HEK293T (cell line): ENCODE results near the gene KLF9.

Experiments used
- CTCF ChIA-PET: fragments of 350-600 bp; formaldehyde crosslinking; extraction: SDS; loops from one replicate; lab custom pipeline; 2021; ENCODE audit warnings: antibody characterized with exemption, inconsistent platforms; lab: Yijun Ruan, JAX
- POLR2A ChIA-PET: fragments of 350-600 bp; formaldehyde crosslinking; extraction: SDS; loops from one replicate; lab custom pipeline; 2020; ENCODE audit warnings: antibody characterized with exemption, inconsistent platforms; lab: Yijun Ruan, JAX
- DNase-seq: peaks from one replicate; pipeline ENCODE4 v3.0.0; 2012; ENCODE audit warnings: mixed read lengths; ENCODE audit errors: extremely low spot score
- ARNT ChIP-seq: fragments of 450-650 bp; IDR thresholded peaks from 2 replicates; pipeline ENCODE4 v1.6.1; 2017; ENCODE audit warnings: mild to moderate bottlenecking
- BHLHE40 ChIP-seq: fragments of 450-650 bp; IDR thresholded peaks from 2 replicates; pipeline ENCODE4 v1.6.1; 2016; ENCODE audit warnings: mild to moderate bottlenecking, moderate library complexity, borderline replicate concordance
- CTBP1 ChIP-seq: fragments of 450-650 bp; IDR thresholded peaks from 2 replicates; pipeline ENCODE4 v1.6.1; 2016; ENCODE audit warnings: borderline replicate concordance
- ELF4 ChIP-seq: fragments of 450-650 bp; IDR thresholded peaks from 2 replicates; pipeline ENCODE4 v1.6.1; 2017; ENCODE audit warnings: antibody characterized with exemption
- FOXA1 ChIP-seq: fragments of 450-650 bp; IDR thresholded peaks from 2 replicates; pipeline ENCODE4 v1.6.1; 2016; ENCODE audit warnings: mild to moderate bottlenecking
- FOXK2 ChIP-seq: fragments of 450-650 bp; IDR thresholded peaks from 2 replicates; pipeline ENCODE4 v1.6.1; 2016; ENCODE audit warnings: mild to moderate bottlenecking
- FOXM1 ChIP-seq: fragments of 450-650 bp; IDR thresholded peaks from 2 replicates; pipeline ENCODE4 v1.6.1; 2017; ENCODE audit warnings: mild to moderate bottlenecking, borderline replicate concordance
- HDGF ChIP-seq: fragments of 450-650 bp; IDR thresholded peaks from 2 replicates; pipeline ENCODE4 v1.6.1; 2017; ENCODE audit warnings: antibody characterized with exemption, borderline replicate concordance
- L3MBTL2 ChIP-seq: fragments of 450-650 bp; conservative IDR thresholded peaks from 2 replicates; pipeline ENCODE4 v1.6.1; 2016; ENCODE audit warnings: mild to moderate bottlenecking
- LEF1 ChIP-seq: fragments of 450-650 bp; IDR thresholded peaks from 2 replicates; pipeline ENCODE4 v1.6.1; 2017; ENCODE audit warnings: mild to moderate bottlenecking, borderline replicate concordance
- NFRKB ChIP-seq: fragments of 450-650 bp; IDR thresholded peaks from 2 replicates; pipeline ENCODE4 v1.6.1; 2016; ENCODE audit warnings: mild to moderate bottlenecking, moderate library complexity
- PKNOX1 ChIP-seq: fragments of 450-650 bp; IDR thresholded peaks from 2 replicates; pipeline ENCODE4 v1.6.1; 2016
- SP1 ChIP-seq: fragments of 450-650 bp; IDR thresholded peaks from 2 replicates; pipeline ENCODE4 v1.6.1; 2017
- SUZ12 ChIP-seq: fragments of 450-650 bp; IDR thresholded peaks from 2 replicates; pipeline ENCODE4 v1.6.1; 2016; ENCODE audit warnings: mild to moderate bottlenecking
- TARDBP ChIP-seq: fragments of 450-650 bp; IDR thresholded peaks from 2 replicates; pipeline ENCODE4 v1.6.1; 2016
- ZNF384 ChIP-seq: fragments of 450-650 bp; IDR thresholded peaks from 2 replicates; pipeline ENCODE4 v1.6.1; 2016

The KLF9 gene

GRCh38 chr9:70420441-70421271, 6.2 kb upstream of the KLF9 start:
- POLR2A ChIA-PET, result interaction anchor here (0.8 to 4.9 kb wide), 12 partner anchors 8 to 181 kb away, joined by 3 to 74 read pairs (median 6); no protein-coding TSS in a partner anchor
- TF ChIP-seq ZNF384, result no peak
- TF ChIP-seq PKNOX1, result no peak
- peak; percentile 22; the same call in 1 of the 2 replicates for TF ChIP-seq L3MBTL2
- TF ChIP-seq BHLHE40, result no peak
- CTCF ChIA-PET, result interaction anchor here (1.5 kb wide), 1 partner anchor 64 kb away, joined by 4 read pairs; no protein-coding TSS in a partner anchor
- peak; percentile 65 for DNase-seq

- DNase-seq, result peak; percentile 69
- CTCF ChIA-PET, result interaction anchor here (1.1 kb wide), 1 partner anchor 64 kb away, joined by 4 read pairs; no protein-coding TSS in a partner anchor
- POLR2A ChIA-PET, result interaction anchor here (0.9 to 4.9 kb wide), 18 partner anchors 8 to 185 kb away, joined by 3 to 74 read pairs (median 4); no protein-coding TSS in a partner anchor
- TF ChIP-seq ELF4, result no peak
- no peak for TF ChIP-seq FOXK2
- TF ChIP-seq L3MBTL2, result 0 out of 2 replicates have a peak, but pooled peaks have one; percentile 44
Measured at GRCh38 chr9:70419556-70420440, 5.3 kb upstream of the KLF9 start.

GRCh38 chr9:70418822-70419555, 4.5 kb upstream of the KLF9 start:
- peak; percentile 98 for TF ChIP-seq PKNOX1
- no peak for TF ChIP-seq HDGF
- DNase-seq, result peak; percentile 70
- ChIA-PET CTCF (interaction anchor here (1.1 kb wide), 2 partner anchors 11 to 65 kb away, joined by 3 to 4 read pairs; no protein-coding TSS in a partner anchor), POLR2A (interaction anchor here (0.8 to 4.9 kb wide), 24 partner anchors 8 to 186 kb away, joined by 3 to 74 read pairs (median 4); no protein-coding TSS in a partner anchor)

- DNase-seq, result no peak
- ChIA-PET POLR2A (interaction anchor here (1.3 kb wide), 1 partner anchor 10 kb away, joined by 3 read pairs; no protein-coding TSS in a partner anchor), CTCF (interaction anchor here (1.4 kb wide), 1 partner anchor 69 kb away, joined by 4 read pairs; no protein-coding TSS in a partner anchor)
- no peak for TF ChIP-seq ARNT
- TF ChIP-seq PKNOX1, result no peak
- TF ChIP-seq SP1, result no peak
- no peak for TF ChIP-seq L3MBTL2
- no peak for TF ChIP-seq BHLHE40
- TF ChIP-seq ZNF384, result no peak
- TF ChIP-seq TARDBP, result no peak
- no peak for TF ChIP-seq CTBP1
- TF ChIP-seq HDGF, result no peak
- TF ChIP-seq SUZ12, result no peak
- no peak for TF ChIP-seq LEF1
- no peak for TF ChIP-seq NFRKB
- TF ChIP-seq FOXA1, result no peak
- no peak for TF ChIP-seq FOXK2
- TF ChIP-seq ELF4, result no peak
- no peak for TF ChIP-seq FOXM1
Measured at GRCh38 chr9:70415476-70415875, 1.0 kb upstream of the KLF9 start.

- ChIA-PET CTCF (interaction anchor here (1.4 kb wide), 1 partner anchor 69 kb away, joined by 4 read pairs; no protein-coding TSS in a partner anchor), POLR2A (interaction anchor here (1.3 to 1.4 kb wide), 2 partner anchors 10 to 13 kb away, joined by 3 read pairs; no protein-coding TSS in a partner anchor)
- DNase-seq, result no peak
- TF ChIP-seq FOXM1, result no peak
Measured at GRCh38 chr9:70415041-70415440, 584 bp upstream of the KLF9 start.

GRCh38 chr9:70413464-70413798, 1.0 kb downstream of the KLF9 start:
- no peak for DNase-seq
- CTCF ChIA-PET, result no interaction called here
- TF ChIP-seq NFRKB (no peak), SUZ12 (no peak), ZNF384 (no peak), CTBP1 (no peak), ARNT (peak; percentile 34), PKNOX1 (no peak)
- POLR2A ChIA-PET, result no interaction called here
